T-helper 22 cell (primary cell): ENCODE data around the gene TCEA2.

Source experiments
- DNase-seq: peaks from one replicate; pipeline ENCODE4 v3.0.0-alpha.2; 2020; ENCODE audit warnings: low read depth

TCEA2 gene

GRCh38 chr20:64062596-64063388 lies at the start of gene TCEA2:
Gene TCEA2 (plus strand): TSS chr20:64063198. CDS start chr20:64063313, 115 bp downstream.
- DNase-seq: peak; percentile 82

- DNase-seq: no peak
These were observed 47.4 kb upstream of the TCEA2 start for GRCh38 chr20:64015635-64016034.

GRCh38 chr20:64021124-64021975 lies 41.6 kb upstream of the TCEA2 start:
- no peak for DNase-seq

GRCh38 chr20:64022671-64023360 lies 40.2 kb upstream of the TCEA2 start:
- DNase-seq: no peak

- no peak for DNase-seq
These were observed 39.4 kb upstream of the TCEA2 start for GRCh38 chr20:64023361-64024140.

GRCh38 chr20:64024141-64024990 lies 38.6 kb upstream of the TCEA2 start:
- DNase-seq: no peak

- no peak for DNase-seq
These were observed 37.7 kb upstream of the TCEA2 start for GRCh38 chr20:64025101-64025825.

- no peak for DNase-seq
These were observed 37.1 kb upstream of the TCEA2 start for GRCh38 chr20:64025826-64026412.

- no peak for DNase-seq
These were observed 34.9 kb upstream of the TCEA2 start for GRCh38 chr20:64027981-64028685.

GRCh38 chr20:64029293-64030117 lies 33.5 kb upstream of the TCEA2 start:
- no peak for DNase-seq

- no peak for DNase-seq
These were observed 32.4 kb upstream of the TCEA2 start for GRCh38 chr20:64030371-64031134.

GRCh38 chr20:64031822-64032314 lies 31.1 kb upstream of the TCEA2 start:
- no peak for DNase-seq

- no peak for DNase-seq
These were observed 30.0 kb upstream of the TCEA2 start for GRCh38 chr20:64032706-64033624.

GRCh38 chr20:64033981-64034493 lies 29.0 kb upstream of the TCEA2 start:
- no peak for DNase-seq

- peak; percentile 32 for DNase-seq
These were observed 27.7 kb upstream of the TCEA2 start for GRCh38 chr20:64035066-64035932.
